Measurements from ENCODE around the gene TMEFF1. TPM values are rescaled to one million over a fixed set of nuclear protein-coding genes. Genes with fewer than 3 reads are reported as not detected.

TMEFF1 gene
- total and polyA plus RNA-seq, 10 of the 15 experiments (the other 5 are each of a cell fraction or from before 2014, with no cell fraction given) = 0.03 to 0.55 (median 0.11) TPM; not detected in 3

DNA sequence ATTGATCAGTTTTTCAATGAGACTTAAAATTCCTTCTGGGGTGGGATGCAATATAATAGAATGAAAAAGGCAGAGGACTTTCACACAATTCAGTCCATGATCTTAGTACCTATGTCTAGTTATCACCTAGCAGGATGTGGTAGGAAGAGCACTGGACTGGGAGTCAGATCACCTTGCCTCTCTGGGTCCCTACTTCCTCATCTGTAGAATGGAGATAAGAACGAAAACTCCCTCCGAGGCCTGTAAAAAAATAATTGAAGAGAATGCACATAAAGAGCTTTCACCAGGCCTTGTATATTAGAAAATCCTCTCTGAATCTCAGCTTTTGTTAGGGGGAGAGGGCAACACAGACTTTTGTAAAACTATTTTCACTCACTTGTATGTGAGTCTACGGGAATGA lies 681 bp upstream of the TMEFF1 start:
- TF ChIP-seq NBN (IDR thresholded peaks at IDR 0.05) = no peak
- no peak for TF ChIP-seq NFYB (IDR thresholded peaks at IDR 0.05; ENCODE audit: insufficient read depth, low read depth, low read length)
- TF ChIP-seq GATAD2B (conservative IDR thresholded peaks at IDR 0.05; ENCODE audit: low read depth) = no peak
- no peak for TF ChIP-seq ATF3 (IDR thresholded peaks at IDR 0.05; ENCODE audit: borderline replicate concordance, extremely low read depth, low read depth, low read length)
- TF ChIP-seq CBX5 (IDR thresholded peaks at IDR 0.05; ENCODE audit: low read depth) = no peak
- TF ChIP-seq MEF2B (IDR thresholded peaks at IDR 0.05; ENCODE audit: partially characterized antibody, poor library complexity, severe bottlenecking) = no peak
- TF ChIP-seq CREM (IDR thresholded peaks at IDR 0.05; ENCODE audit: low read depth) = no peak
- Histone ChIP-seq H3K9ac (ENCODE audit: control insufficient read depth, insufficient read depth, low read length) (no peak overlapping the region), H3K27me3 (replicated peaks in 1 of 2; ENCODE audit: control insufficient read depth in 2 of 2, insufficient read depth in 2 of 2, low read length in 1 of 2) (peaks cover 2 to 7% of the 10 kb centered on the region in 2 experiments; a peak in 3 of 4 replicates), H3K36me3 (ENCODE audit: control insufficient read depth in 2 of 2, insufficient read depth in 2 of 2, low read length in 1 of 2) (no peaks in the 10 kb centered on the region), H3K27ac (ENCODE audit: control insufficient read depth, insufficient read depth) (no peak overlapping the region), H3K9me3 (replicated peaks; ENCODE audit: control insufficient read depth, insufficient read depth, low read length) (no peaks in the 10 kb centered on the region), H3K4me2 (ENCODE audit: control insufficient read depth, insufficient read depth) (no peak overlapping the region), H3K4me1 (ENCODE audit: control insufficient read depth, insufficient read depth, low read length) (no peaks in the 10 kb centered on the region), H3K4me3 (no peak overlapping the region), H4K20me1 (ENCODE audit: control insufficient read depth, insufficient read depth) (no peaks in the 10 kb centered on the region), H3K79me2 (ENCODE audit: control insufficient read depth, insufficient read depth, low read length) (no peaks in the 10 kb centered on the region), H2AFZ (ENCODE audit: control insufficient read depth, low read depth, low read length) (no peak overlapping the region)
- DNase-seq (ENCODE audit: low read depth, low spot score) (no peak), FAIRE-seq (no peak), ATAC-seq (no peak)
- no TSS peak for BruUV-seq (replicated peaks)
- WGBS (ENCODE audit: insufficient coverage, insufficient replicate concordance, low lambda C conversion rate, missing lambda C conversion rate) = 29% methylated on average over 3 of the region's 3 CpGs
- CTCF ChIA-PET = interaction anchor here (0.6 to 1.4 kb wide), 3 partner anchors 9 to 50 kb away, joined by 3 to 4 read pairs (median 3); no protein-coding TSS in a partner anchor
- POLR2A ChIA-PET = no interaction called here
- intact Hi-C loops (cut with micrococcal nuclease; ENCODE audit: unreplicated experiment) = no loop called here
- SMC1A ChIA-PET (ENCODE audit: uncharacterized antibody, unreplicated experiment) = no interaction called here
- RAD21 ChIA-PET (ENCODE audit: unreplicated experiment) = no interaction called here
- in situ Hi-C loops (cut with MboI) = no loop called here

All from GM12878 (cell line).